ENCODE measurements around the gene KRTAP4-16.

GRCh38 chr17:41140360-41141131, 38.5 kb upstream of the KRTAP4-16 start, which contains the start of gene KRTAP4-6:
- TF ChIP-seq CTCF (IDR thresholded peaks at IDR 0.05; ENCODE audit: low read length) = no peak
- TF ChIP-seq EZH2 (IDR thresholded peaks at IDR 0.05; ENCODE audit: borderline replicate concordance, low read length) = no peak
